IMR-90 (cell line): Measurements from ENCODE around the gene CACNG7. TPM values are rescaled to one million over a fixed set of nuclear protein-coding genes. Genes with fewer than 3 reads are reported as not detected.

Source experiments
- ATAC-seq: fragments of 200-7000 bp; cut with Tn5 transposase; 2 replicates; pipeline ENCODE4 v1.9.1; 2020; ENCODE audit warnings: low read depth, mild to moderate bottlenecking, moderate library complexity
- BruUV-seq: library from RNA; stranded (reverse); fragments of 400-500 nt; replicated peaks from 2 replicates; lab custom pipeline; 2021; lab: Mats Ljungman, UMichigan
- CTCF ChIA-PET: fragments of 300-600 bp; formaldehyde crosslinking; extraction: SDS; loops from one replicate; lab custom pipeline; 2021; ENCODE audit warnings: antibody characterized with exemption; lab: Yijun Ruan, JAX
- POLR2A ChIA-PET: fragments of 300-600 bp; sonication (Branson Sonifier 250); formaldehyde crosslinking; loops from one replicate; lab custom pipeline; 2022; ENCODE audit warnings: antibody characterized with exemption; ENCODE audit not compliant: unreplicated experiment; lab: Charles Lee
- DNase-seq: peaks from one replicate; pipeline ENCODE4 v3.0.0; 2013
- H2AFZ ChIP-seq: replicated peaks from 2 replicates; pipeline ENCODE3; 2013; ENCODE audit warnings: low read length, mild to moderate bottlenecking; ENCODE audit not compliant: poor library complexity
- H2AK5ac ChIP-seq: 2 replicates; pipeline ENCODE4 v1.6.1; 2013; ENCODE audit warnings: low read depth, low read length, inconsistent platforms
- H2AK9ac ChIP-seq: replicated peaks from 2 replicates; pipeline ENCODE3; 2013; ENCODE audit warnings: mild to moderate bottlenecking, low read depth, low read length, moderate library complexity; ENCODE audit not compliant: poor library complexity
- H2BK120ac ChIP-seq: 2 replicates; pipeline ENCODE4 v1.6.1; 2013; ENCODE audit warnings: low read depth, low read length, inconsistent platforms
- H2BK15ac ChIP-seq: 3 replicates; pipeline ENCODE4 v1.6.1; 2013; ENCODE audit warnings: low read depth, low read length, inconsistent platforms
- H2BK20ac ChIP-seq: 2 replicates; pipeline ENCODE4 v1.6.1; 2013; ENCODE audit warnings: low read depth, mild to moderate bottlenecking, inconsistent platforms, low read length, moderate library complexity
- H2BK5ac ChIP-seq: 2 replicates; pipeline ENCODE4 v1.6.1; 2013; ENCODE audit warnings: mild to moderate bottlenecking, low read depth, low read length, inconsistent platforms; ENCODE audit not compliant: poor library complexity, severe bottlenecking
- H3K14ac ChIP-seq: replicated peaks from 2 replicates; pipeline ENCODE4 v1.6.1; 2013; ENCODE audit warnings: low read depth, low read length, inconsistent platforms
- H3K18ac ChIP-seq: 2 replicates; pipeline ENCODE4 v1.6.1; 2013; ENCODE audit warnings: low read depth, low read length, control low read depth
- H3K23ac ChIP-seq: 2 replicates; pipeline ENCODE4 v1.6.1; 2013; ENCODE audit warnings: low read depth, low read length, inconsistent platforms
- H3K27ac ChIP-seq: 2 replicates; pipeline ENCODE4 v1.5.1; 2013; ENCODE audit warnings: mild to moderate bottlenecking, control low read depth, low read length; ENCODE audit not compliant: insufficient read depth
- H3K27me3 ChIP-seq: 2 replicates; pipeline ENCODE4 v1.6.1; 2013; ENCODE audit warnings: low read length; ENCODE audit not compliant: control insufficient read depth, insufficient read depth
- H3K36me3 ChIP-seq: 2 replicates; pipeline ENCODE4 v1.6.1; 2013; ENCODE audit warnings: low read length, mixed read lengths; ENCODE audit not compliant: control insufficient read depth, insufficient read depth
- H3K4ac ChIP-seq: 2 replicates; pipeline ENCODE4 v1.6.1; 2013; ENCODE audit warnings: low read depth, low read length, inconsistent platforms
- H3K4me1 ChIP-seq: 2 replicates; pipeline ENCODE4 v1.6.1; 2013; ENCODE audit warnings: low read length, mixed read lengths; ENCODE audit not compliant: control insufficient read depth, insufficient read depth
- H3K4me2 ChIP-seq: 2 replicates; pipeline ENCODE4 v1.6.1; 2013; ENCODE audit warnings: low read depth, mild to moderate bottlenecking, control low read depth, low read length, moderate library complexity
- H3K4me3 ChIP-seq: 2 replicates; pipeline ENCODE4 v1.5.1; 2013; ENCODE audit warnings: low read depth, mild to moderate bottlenecking, control low read depth, low read length, moderate library complexity; ENCODE audit not compliant: insufficient read depth
- H3K56ac ChIP-seq: 2 replicates; pipeline ENCODE4 v1.6.1; 2013; ENCODE audit warnings: low read length, inconsistent platforms; ENCODE audit not compliant: insufficient read depth; ENCODE audit errors: extremely low read depth
- H3K79me1 ChIP-seq, 2 experiments: 2 replicates each; pipeline ENCODE4 v1.6.1; 2013; ENCODE audit warnings: low read length in 2 of 2, inconsistent platforms in 1 of 2, low read depth in 1 of 2
- H3K9ac ChIP-seq: 2 replicates; pipeline ENCODE4 v1.6.1; 2013; ENCODE audit warnings: low read depth, low read length, control low read depth
- H3K9me1 ChIP-seq: 2 replicates; pipeline ENCODE4 v1.6.1; 2013; ENCODE audit warnings: low read length, inconsistent platforms; ENCODE audit not compliant: insufficient read depth
- H3K9me3 ChIP-seq: 2 replicates; pipeline ENCODE4 v1.6.1; 2013; ENCODE audit warnings: low read length; ENCODE audit not compliant: control insufficient read depth, insufficient read depth
- H4K20me1 ChIP-seq: 2 replicates; pipeline ENCODE4 v1.6.1; 2013; ENCODE audit warnings: low read length, inconsistent platforms; ENCODE audit not compliant: insufficient read depth
- H4K5ac ChIP-seq: 2 replicates; pipeline ENCODE4 v1.6.1; 2013; ENCODE audit warnings: mild to moderate bottlenecking, low read depth, low read length, control low read depth
- H4K8ac ChIP-seq, 2 experiments: 2 replicates each; pipeline ENCODE4 v1.6.1; 2013; ENCODE audit warnings: low read depth in 2 of 2, low read length in 2 of 2, control low read depth in 1 of 2, inconsistent platforms in 1 of 2
- H4K91ac ChIP-seq: 2 replicates; pipeline ENCODE4 v1.6.1; 2013; ENCODE audit warnings: low read depth, low read length, inconsistent platforms; ENCODE audit not compliant: insufficient read depth
- CEBPB ChIP-seq: IDR thresholded peaks from 2 replicates; pipeline ENCODE4 v1.6.1; 2012; ENCODE audit warnings: low read depth, low read length, improper control_type of control experiment
- CHD1 ChIP-seq: IDR thresholded peaks from 2 replicates; pipeline ENCODE4 v1.6.1; 2012; ENCODE audit warnings: low read depth, low read length, improper control_type of control experiment
- CTCF ChIP-seq: conservative IDR thresholded peaks from 2 replicates; pipeline ENCODE4 v1.5.1; 2012; ENCODE audit warnings: mild to moderate bottlenecking, low read depth, low read length, improper control_type of control experiment
- FOS ChIP-seq: fragments of 150-350 bp; IDR thresholded peaks from 2 replicates; pipeline ENCODE4 v1.6.1; 2016; ENCODE audit warnings: low read depth, low read length
- MAFK ChIP-seq: IDR thresholded peaks from 2 replicates; pipeline ENCODE4 v1.6.1; 2012; ENCODE audit warnings: low read depth, low read length, improper control_type of control experiment
- MXI1 ChIP-seq: IDR thresholded peaks from 2 replicates; pipeline ENCODE4 v1.6.1; 2012; ENCODE audit warnings: low read depth, mild to moderate bottlenecking, low read length, moderate library complexity, borderline replicate concordance
- NFE2L2 ChIP-seq: fragments of 150-350 bp; IDR thresholded peaks from 2 replicates; pipeline ENCODE4 v1.6.1; 2016; ENCODE audit warnings: low read depth, mild to moderate bottlenecking, low read length
- POLR2A ChIP-seq: IDR thresholded peaks from 2 replicates; pipeline ENCODE4 v1.6.1; 2012; ENCODE audit warnings: mild to moderate bottlenecking, low read depth, low read length
- RFX5 ChIP-seq: IDR thresholded peaks from 2 replicates; pipeline ENCODE4 v1.8.0; 2012; ENCODE audit warnings: low read depth, mild to moderate bottlenecking, low read length, moderate library complexity
- SMC3 ChIP-seq: fragments of 150-350 bp; IDR thresholded peaks from 2 replicates; pipeline ENCODE4 v1.6.1; 2016; ENCODE audit warnings: low read depth, mild to moderate bottlenecking, antibody characterized with exemption, low read length, moderate library complexity
- WGBS, 2 experiments: methylation state at CpG; one replicate each; pipeline versions ENCODE4 v1.1.5 to v1.1.7; 2013; ENCODE audit warnings: missing lambda C conversion rate in 2 of 2; ENCODE audit not compliant: insufficient read length in 1 of 2; ENCODE audit errors: extremely low coverage in 2 of 2; 5-methylcytosine and 5-hydroxymethylcytosine counted together
- dilution Hi-C: fragments of 300-500 bp; cut with HindIII; formaldehyde crosslinking; loops from one replicate; pipeline ENCODE4 v1.14.3; 2018; ENCODE audit warnings: low sequenced_read_pairs; ENCODE audit not compliant: unreplicated experiment
- in situ Hi-C: fragments of 300-500 bp; cut with MboI; formaldehyde crosslinking; loops from 3 replicates; pipeline ENCODE4 v1.14.3; 2019; ENCODE audit warnings: low sequenced_read_pairs, inconsistent platforms, mixed read lengths
- intact Hi-C: fragments of 100-400 bp; cut with micrococcal nuclease; formaldehyde crosslinking; loops from 2 replicates; pipeline ENCODE4 v1.10.0; 2022
- polyA plus RNA-seq, 3 experiments: library from polyadenylated mRNA; depleted of rRNA; stranded (reverse); fragments of >200 nt; gene quantifications; 2 replicates each; pipeline ENCODE4 v1.2.3, GENCODE V29; 2012; ENCODE audit warnings: low replicate concordance in 1 of 3
- total RNA-seq: library from RNA; depleted of rRNA; stranded (reverse); fragments of >200 nt; gene quantifications from 2 replicates; pipeline ENCODE4 v1.2.3, GENCODE V29; 2012
- TF ChIP-seq, protein P1 (sequence below): fragments of 150-350 bp; IDR thresholded peaks from 2 replicates; pipeline ENCODE4 v1.6.1; 2016; ENCODE audit warnings: low read depth, mild to moderate bottlenecking, low read length, moderate library complexity, borderline replicate concordance
- TF ChIP-seq, protein P2 (sequence below): fragments of 150-350 bp; IDR thresholded peaks from 2 replicates; pipeline ENCODE4 v1.6.1; 2017; ENCODE audit warnings: mild to moderate bottlenecking, antibody characterized with exemption, low read length, low read depth

CACNG7 gene
- total and polyA plus RNA-seq, 2 of the 4 experiments (the other 2 are of a cell fraction), result 0.36 to 6.7 TPM

DNA sequence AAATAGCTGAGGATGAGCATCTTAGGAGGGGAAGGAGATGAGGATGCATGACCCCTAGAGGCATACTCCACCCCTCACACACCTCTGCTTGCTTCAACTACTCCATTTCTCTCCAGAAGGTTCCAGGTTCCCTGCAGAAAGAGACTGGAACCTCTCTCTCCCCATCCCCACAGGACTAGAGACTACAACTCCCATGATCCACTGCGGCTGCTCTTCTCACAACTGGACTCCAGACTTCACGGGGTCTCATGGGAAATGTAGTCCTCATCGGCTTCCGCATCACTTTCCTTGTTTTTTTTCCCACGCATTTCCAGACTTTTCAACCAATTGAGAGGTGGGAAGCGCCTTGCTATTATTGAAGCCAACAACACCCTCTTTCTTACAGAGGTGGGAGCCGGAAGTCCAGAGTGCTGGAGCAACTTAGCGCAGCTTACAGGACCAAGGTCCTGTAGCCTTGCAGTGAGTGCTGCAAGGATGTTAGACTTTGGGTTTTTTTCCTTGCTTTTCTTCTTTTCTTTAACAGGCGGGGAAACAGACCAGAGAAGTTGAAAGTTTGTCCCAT lies 68.4 kb downstream of the CACNG7 start:
- no peaks in the 10 kb centered on the region for H3K79me1 ChIP-seq
- H3K9me3 ChIP-seq, result no peaks in the 10 kb centered on the region
- H3K4ac ChIP-seq, result no peak overlapping the region
- H3K4me2 ChIP-seq, result peak overlapping the region; percentile 92
- H4K5ac ChIP-seq, result no peak overlapping the region
- no TSS peak for BruUV-seq
- H2BK15ac ChIP-seq, result no peak overlapping the region
- H2AFZ ChIP-seq, result peak overlapping the region; percentile 88
- ChIA-PET CTCF (no interaction called here), POLR2A (no interaction called here)
- no peak overlapping the region for H2BK120ac ChIP-seq
- peak overlapping the region; percentile 44 to 81; a peak in 3 of 4 replicates for H4K8ac ChIP-seq
- peak; percentile 78 for DNase-seq
- H3K14ac ChIP-seq, result no peak overlapping the region
- dilution Hi-C loops (no loop called here), in situ Hi-C loops (no loop called here), intact Hi-C loops (no loop called here)
- peak; percentile 83 for ATAC-seq
- H2BK5ac ChIP-seq, result no peak overlapping the region
- H2BK20ac ChIP-seq, result no peak overlapping the region
- no peaks in the 10 kb centered on the region for H3K36me3 ChIP-seq
- H3K27me3 ChIP-seq, result peaks cover 7% of the 10 kb centered on the region; the same call in 1 of the 2 replicates
- H2AK5ac ChIP-seq, result no peak overlapping the region
- no peak overlapping the region for H3K27ac ChIP-seq
- no peak overlapping the region for H3K18ac ChIP-seq
- H3K4me3 ChIP-seq, result peak overlapping the region; percentile 55
- no CpG with 5 or more reads among the region's 9 CpGs for WGBS, 2 experiments
- H3K4me1 ChIP-seq, result no peaks in the 10 kb centered on the region
- no peaks in the 10 kb centered on the region for H3K9me1 ChIP-seq
- H4K91ac ChIP-seq, result no peak overlapping the region
- no peak overlapping the region for H2AK9ac ChIP-seq
- no peak overlapping the region for H3K23ac ChIP-seq
- no peaks in the 10 kb centered on the region for H4K20me1 ChIP-seq
- H3K56ac ChIP-seq, result no peak overlapping the region
- H3K9ac ChIP-seq, result no peak overlapping the region
- TF ChIP-seq CEBPB (no peak), NFE2L2 (no peak), CTCF (no peak), CHD1 (no peak), MXI1 (no peak), RFX5 (no peak), SMC3 (no peak), POLR2A (no peak), MAFK (no peak), FOS (no peak)
- TF ChIP-seq, protein P1, sequence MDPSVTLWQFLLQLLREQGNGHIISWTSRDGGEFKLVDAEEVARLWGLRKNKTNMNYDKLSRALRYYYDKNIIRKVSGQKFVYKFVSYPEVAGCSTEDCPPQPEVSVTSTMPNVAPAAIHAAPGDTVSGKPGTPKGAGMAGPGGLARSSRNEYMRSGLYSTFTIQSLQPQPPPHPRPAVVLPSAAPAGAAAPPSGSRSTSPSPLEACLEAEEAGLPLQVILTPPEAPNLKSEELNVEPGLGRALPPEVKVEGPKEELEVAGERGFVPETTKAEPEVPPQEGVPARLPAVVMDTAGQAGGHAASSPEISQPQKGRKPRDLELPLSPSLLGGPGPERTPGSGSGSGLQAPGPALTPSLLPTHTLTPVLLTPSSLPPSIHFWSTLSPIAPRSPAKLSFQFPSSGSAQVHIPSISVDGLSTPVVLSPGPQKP, result no peak
- TF ChIP-seq, protein P2, sequence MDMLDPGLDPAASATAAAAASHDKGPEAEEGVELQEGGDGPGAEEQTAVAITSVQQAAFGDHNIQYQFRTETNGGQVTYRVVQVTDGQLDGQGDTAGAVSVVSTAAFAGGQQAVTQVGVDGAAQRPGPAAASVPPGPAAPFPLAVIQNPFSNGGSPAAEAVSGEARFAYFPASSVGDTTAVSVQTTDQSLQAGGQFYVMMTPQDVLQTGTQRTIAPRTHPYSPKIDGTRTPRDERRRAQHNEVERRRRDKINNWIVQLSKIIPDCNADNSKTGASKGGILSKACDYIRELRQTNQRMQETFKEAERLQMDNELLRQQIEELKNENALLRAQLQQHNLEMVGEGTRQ, result no peak
